GM10248 (cell line): ENCODE measurements around the gene TEX14.
"Not testable (repeated sequence)": the region's sequence is repeated elsewhere in the genome, so short reads cannot be mapped to it uniquely, and the experiment has no call there.

ENCODE experiments used
- CTCF ChIA-PET: fragments of 300-600 bp; sonication (Branson Sonifier 250); formaldehyde crosslinking; extraction: SDS; loops from one replicate; lab custom pipeline; 2021; ENCODE audit warnings: antibody characterized with exemption; lab: Yijun Ruan, JAX
- POLR2A ChIA-PET: fragments of 350-650 bp; sonication (Branson Sonifier 250); formaldehyde crosslinking; extraction: SDS; loops from one replicate; lab custom pipeline; 2020; ENCODE audit warnings: antibody characterized with exemption; lab: Yijun Ruan, JAX
- DNase-seq: peaks from one replicate; pipeline ENCODE4 v3.0.0; 2012; ENCODE audit errors: extremely low spot score
- TF ChIP-seq, protein P1 (sequence below): IDR thresholded peaks from 2 replicates; pipeline ENCODE4 v1.5.1; 2012; ENCODE audit warnings: mild to moderate bottlenecking, low read depth; ENCODE audit errors: extremely low read depth, missing control alignments, control extremely low read depth

Gene TEX14

DNA sequence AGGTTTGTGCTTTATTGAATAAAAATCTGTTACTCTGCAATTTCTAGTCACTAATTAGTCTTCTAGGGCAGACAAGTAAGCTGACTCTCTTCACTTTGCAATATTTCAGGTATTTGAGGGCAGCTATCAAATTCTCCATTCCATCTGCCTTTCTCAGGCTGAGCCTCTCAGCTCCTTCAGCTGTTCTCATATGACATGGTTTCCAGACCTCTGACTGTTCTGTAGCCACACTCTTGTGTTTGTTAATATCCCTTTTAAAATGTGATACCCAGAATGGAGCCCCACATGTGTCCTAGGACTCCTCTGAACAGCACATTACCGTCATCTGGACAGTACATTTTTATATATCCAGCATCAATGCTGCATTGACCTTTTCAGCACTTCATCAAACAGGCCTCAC is 131.3 kb downstream of the TEX14 start:
- no peak for DNase-seq
- TF ChIP-seq, protein P1, sequence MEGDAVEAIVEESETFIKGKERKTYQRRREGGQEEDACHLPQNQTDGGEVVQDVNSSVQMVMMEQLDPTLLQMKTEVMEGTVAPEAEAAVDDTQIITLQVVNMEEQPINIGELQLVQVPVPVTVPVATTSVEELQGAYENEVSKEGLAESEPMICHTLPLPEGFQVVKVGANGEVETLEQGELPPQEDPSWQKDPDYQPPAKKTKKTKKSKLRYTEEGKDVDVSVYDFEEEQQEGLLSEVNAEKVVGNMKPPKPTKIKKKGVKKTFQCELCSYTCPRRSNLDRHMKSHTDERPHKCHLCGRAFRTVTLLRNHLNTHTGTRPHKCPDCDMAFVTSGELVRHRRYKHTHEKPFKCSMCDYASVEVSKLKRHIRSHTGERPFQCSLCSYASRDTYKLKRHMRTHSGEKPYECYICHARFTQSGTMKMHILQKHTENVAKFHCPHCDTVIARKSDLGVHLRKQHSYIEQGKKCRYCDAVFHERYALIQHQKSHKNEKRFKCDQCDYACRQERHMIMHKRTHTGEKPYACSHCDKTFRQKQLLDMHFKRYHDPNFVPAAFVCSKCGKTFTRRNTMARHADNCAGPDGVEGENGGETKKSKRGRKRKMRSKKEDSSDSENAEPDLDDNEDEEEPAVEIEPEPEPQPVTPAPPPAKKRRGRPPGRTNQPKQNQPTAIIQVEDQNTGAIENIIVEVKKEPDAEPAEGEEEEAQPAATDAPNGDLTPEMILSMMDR = no peak
- ChIA-PET POLR2A (no interaction called here), CTCF (interaction anchor here (2.6 to 4.6 kb wide), 2 partner anchors 18 to 19 kb away, joined by 13 to 22 read pairs; no protein-coding TSS in a partner anchor)

DNA sequence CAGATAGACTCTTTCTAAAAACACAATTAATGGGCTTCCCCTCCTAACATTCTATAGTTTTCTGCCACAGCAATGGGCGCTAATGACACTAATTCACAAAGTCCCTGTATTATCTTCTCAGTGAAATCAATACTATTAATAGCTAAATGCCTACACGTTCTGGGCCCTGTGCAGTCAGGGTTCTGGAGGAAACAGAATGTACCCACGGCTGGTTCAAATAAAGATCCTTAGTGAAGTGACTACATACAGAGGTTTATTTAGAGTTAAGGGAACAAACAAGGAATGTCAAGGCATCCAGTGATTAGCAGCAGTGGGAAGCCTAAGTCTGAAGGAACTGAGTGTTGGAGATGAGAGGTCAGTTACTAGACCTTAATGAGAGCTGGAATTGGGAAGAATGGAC is 133.9 kb downstream of the TEX14 start:
- TF ChIP-seq, protein P1 = no peak
- CTCF ChIA-PET = interaction anchor here (0.7 to 1.8 kb wide), 3 partner anchors 9 to 28 kb away, joined by 3 to 5 read pairs (median 3); no protein-coding TSS in a partner anchor
- POLR2A ChIA-PET = interaction anchor here (0.6 kb wide), 1 partner anchor 100 kb away, joined by 8 read pairs; no protein-coding TSS in a partner anchor
- no peak for DNase-seq

DNA sequence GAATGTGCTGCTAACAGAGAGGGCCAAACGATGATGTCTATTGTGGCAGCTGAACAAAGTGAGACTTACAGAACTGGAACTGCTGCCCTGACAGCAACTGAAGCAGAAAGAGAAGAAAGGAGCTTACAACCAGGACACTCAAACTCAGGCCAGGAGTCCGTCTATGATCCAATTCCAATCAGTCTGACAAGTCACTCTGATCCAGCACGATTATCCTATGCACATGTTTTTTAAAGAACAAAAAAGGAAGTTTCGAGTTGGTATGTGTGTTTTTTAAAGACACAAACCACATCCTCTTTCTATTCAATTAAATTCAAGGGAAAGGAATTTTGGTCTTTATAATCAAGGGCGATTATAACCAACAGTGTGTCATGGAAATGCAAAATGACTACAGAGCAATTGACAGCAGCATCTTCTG is 135.0 kb downstream of the TEX14 start:
- DNase-seq = no peak
- ChIA-PET CTCF (interaction anchor here (1.0 kb wide), 1 partner anchor 38 kb away, joined by 3 read pairs; no protein-coding TSS in a partner anchor), POLR2A (no interaction called here)
- TF ChIP-seq, protein P1 = no peak

DNA sequence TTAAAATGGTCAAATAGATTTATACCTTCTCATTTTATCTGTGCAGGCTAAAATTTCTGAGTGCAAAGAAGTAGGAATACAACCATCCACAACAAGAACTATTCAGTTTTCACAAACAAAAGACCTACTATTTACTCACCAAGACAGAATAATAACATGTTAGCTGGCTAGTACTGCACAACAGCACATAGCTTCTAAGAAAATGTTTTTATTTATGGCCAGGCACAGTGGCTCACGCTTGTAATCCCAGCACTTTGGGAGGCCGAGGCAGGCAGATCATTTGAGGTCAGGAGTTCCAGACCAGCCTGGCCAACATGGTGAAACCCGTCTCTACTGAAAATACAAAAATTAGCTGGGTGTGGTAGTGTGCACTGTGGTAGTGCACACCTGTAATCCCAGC is 136.7 kb downstream of the TEX14 start:
- DNase-seq, POLR2A ChIA-PET: not testable (repeated sequence)
- CTCF ChIA-PET = interaction anchor here (1.2 kb wide), 1 partner anchor 23 kb away, joined by 4 read pairs; no protein-coding TSS in a partner anchor

DNA sequence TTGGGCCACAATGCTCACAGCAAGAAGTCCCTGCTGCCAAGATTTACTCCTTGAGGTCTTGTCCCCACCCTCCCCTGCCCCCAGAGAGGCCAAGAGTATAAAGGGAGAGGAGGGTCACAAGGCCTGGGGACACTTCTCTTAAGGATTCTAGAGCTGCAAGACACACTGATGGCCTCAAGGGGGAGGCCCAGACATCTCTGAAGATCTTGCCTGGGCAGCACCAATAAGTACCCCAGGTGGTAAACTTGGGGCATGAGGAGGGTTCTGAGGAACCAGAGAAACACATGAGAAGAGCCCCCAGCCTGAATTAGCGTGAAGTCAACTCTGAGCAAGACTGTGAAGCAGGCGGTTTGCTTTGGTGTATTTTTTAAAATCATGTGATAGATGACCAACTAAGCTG is 150.6 kb downstream of the TEX14 start:
- ChIA-PET POLR2A (interaction anchor here (0.7 to 1.1 kb wide), 2 partner anchors 12 to 90 kb away, joined by 3 to 4 read pairs; no protein-coding TSS in a partner anchor), CTCF (interaction anchor here (0.9 to 4.4 kb wide), 5 partner anchors 10 to 463 kb away, joined by 3 to 28 read pairs (median 22); no protein-coding TSS in a partner anchor)
- DNase-seq = peak; percentile 47
- TF ChIP-seq, protein P1 = peak; percentile 50

DNA sequence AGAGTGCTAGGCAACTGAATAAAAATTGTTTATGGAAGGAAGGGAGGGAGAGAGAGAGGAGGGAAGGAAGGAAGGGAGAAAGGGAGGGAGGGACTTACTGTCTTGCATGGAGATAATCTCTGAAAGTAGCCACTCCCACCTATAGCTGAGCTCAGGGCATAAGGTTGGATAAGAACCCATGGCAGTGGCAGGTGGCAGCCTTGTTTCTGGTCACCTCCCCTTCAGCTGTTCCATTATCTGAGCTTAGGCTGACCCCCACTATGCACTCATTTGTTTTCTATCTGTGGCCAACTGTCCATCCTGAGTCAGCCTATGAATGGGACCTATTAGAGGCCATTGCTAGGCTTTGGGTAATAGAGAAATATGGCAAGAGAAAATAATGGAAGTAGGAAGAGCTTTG is 152.1 kb downstream of the TEX14 start:
- TF ChIP-seq, protein P1 = no peak
- POLR2A ChIA-PET = no interaction called here
- DNase-seq = no peak
- CTCF ChIA-PET = interaction anchor here (0.9 to 4.4 kb wide), 5 partner anchors 8 to 36 kb away, joined by 3 to 28 read pairs (median 22); no protein-coding TSS in a partner anchor

DNA sequence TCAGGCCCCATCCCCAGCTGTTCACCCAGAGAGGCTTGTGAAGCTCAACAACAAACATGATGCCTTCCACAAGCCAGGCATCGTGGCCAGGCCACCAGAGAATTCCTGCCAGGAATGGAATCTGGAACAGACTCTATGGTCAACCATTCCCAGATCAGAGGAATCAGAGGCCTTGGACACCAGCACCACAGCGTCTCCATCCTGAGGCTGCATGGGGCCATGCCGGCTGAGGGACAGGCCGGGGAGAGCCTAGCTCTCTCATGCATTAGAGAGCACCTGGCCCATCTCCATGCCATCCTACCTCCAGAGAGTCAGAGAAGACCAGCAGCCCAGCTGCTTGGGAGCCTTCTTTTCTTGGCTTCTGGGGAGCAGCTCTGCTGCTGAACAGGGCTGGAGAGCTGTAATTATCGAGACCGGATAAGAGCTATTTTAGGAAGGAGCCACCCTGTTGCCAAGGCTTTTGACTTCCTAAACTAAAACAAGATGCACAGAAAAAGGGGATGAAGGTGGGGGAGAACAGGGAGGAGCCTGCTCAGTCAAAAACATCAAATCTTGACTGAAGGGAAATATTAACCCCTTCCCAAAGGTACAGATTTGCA is 152.9 kb downstream of the TEX14 start:
- CTCF ChIA-PET = interaction anchor here (0.9 to 4.4 kb wide), 5 partner anchors 8 to 41 kb away, joined by 3 to 28 read pairs (median 4); no protein-coding TSS in a partner anchor
- TF ChIP-seq, protein P1 = no peak
- POLR2A ChIA-PET = no interaction called here
- no peak for DNase-seq
